ENCODE measurements around the gene RIIAD1.
"Not testable (repeated sequence)": the region's sequence is repeated elsewhere in the genome, so short reads cannot be mapped to it uniquely, and the experiment has no call there.

RIIAD1 gene

GRCh38 chr1:151733126-151733525, 11.8 kb downstream of the RIIAD1 start:
- TF ChIP-seq CTCF (IDR thresholded peaks at IDR 0.05; ENCODE audit: low read depth, low read length, missing control alignments): no peak
- H3K4me3 ChIP-seq (ENCODE audit: low read depth, low read length): no peak overlapping the region
- DNase-seq (ENCODE audit: low read depth): no peak

- not testable (repeated sequence) for DNase-seq (ENCODE audit: low read depth); H3K4me3 ChIP-seq (ENCODE audit: low read depth, low read length)
Measured at GRCh38 chr1:151733995-151734394, 12.7 kb downstream of the RIIAD1 start.

GRCh38 chr1:151737026-151737425, 15.7 kb downstream of the RIIAD1 start:
- H3K4me3 ChIP-seq (ENCODE audit: low read depth, low read length): no peak overlapping the region
- DNase-seq (ENCODE audit: low read depth): no peak
- TF ChIP-seq CTCF (IDR thresholded peaks at IDR 0.05; ENCODE audit: low read depth, low read length, missing control alignments): no peak

GRCh38 chr1:151737479-151737878, 16.2 kb downstream of the RIIAD1 start:
- no peak for TF ChIP-seq CTCF (IDR thresholded peaks at IDR 0.05; ENCODE audit: low read depth, low read length, missing control alignments)
- no peak overlapping the region for H3K4me3 ChIP-seq (ENCODE audit: low read depth, low read length)
- no peak for DNase-seq (ENCODE audit: low read depth)

GRCh38 chr1:151739590-151740355, 18.5 kb downstream of the RIIAD1 start:
- no peak overlapping the region for H3K4me3 ChIP-seq (ENCODE audit: low read depth, low read length)
- no peak for TF ChIP-seq CTCF (IDR thresholded peaks at IDR 0.05; ENCODE audit: low read depth, low read length, missing control alignments)
- DNase-seq (ENCODE audit: low read depth): no peak

- no peak for TF ChIP-seq CTCF (IDR thresholded peaks at IDR 0.05; ENCODE audit: low read depth, low read length, missing control alignments)
- DNase-seq (ENCODE audit: low read depth): no peak
- H3K4me3 ChIP-seq (ENCODE audit: low read depth, low read length): no peak overlapping the region
Measured at GRCh38 chr1:151741516-151741915, 20.2 kb downstream of the RIIAD1 start.

GRCh38 chr1:151756291-151756690, 35.0 kb downstream of the RIIAD1 start:
- H3K4me3 ChIP-seq (ENCODE audit: low read depth, low read length): no peak overlapping the region
- DNase-seq (ENCODE audit: low read depth): no peak
- TF ChIP-seq CTCF (IDR thresholded peaks at IDR 0.05; ENCODE audit: low read depth, low read length, missing control alignments): no peak

Measured in GM12864 (cell line).